HUES6 (cell line): ENCODE measurements around the gene ZNF716.

ENCODE experiments used
- H3K27ac ChIP-seq: 2 replicates; pipeline ENCODE4 v1.7.0; 2013; ENCODE audit warnings: low read depth, mild to moderate bottlenecking, low read length, inconsistent platforms
- H3K27me3 ChIP-seq: 2 replicates; pipeline ENCODE4 v1.6.1; 2013; ENCODE audit warnings: low read length; ENCODE audit not compliant: control insufficient read depth, insufficient read depth
- H3K36me3 ChIP-seq: 2 replicates; pipeline ENCODE4 v1.6.1; 2013; ENCODE audit warnings: low read length; ENCODE audit not compliant: control insufficient read depth, insufficient read depth
- H3K4me1 ChIP-seq: 2 replicates; pipeline ENCODE4 v1.6.1; 2013; ENCODE audit warnings: low read length; ENCODE audit not compliant: control insufficient read depth, insufficient read depth
- H3K4me3 ChIP-seq: 2 replicates; pipeline ENCODE4 v1.5.1; 2013; ENCODE audit warnings: low read depth, low read length
- H3K9ac ChIP-seq: one replicate; pipeline ENCODE4 v1.6.1; 2013; ENCODE audit warnings: mild to moderate bottlenecking, low read length
- H3K9me3 ChIP-seq: 2 replicates; pipeline ENCODE4 v1.6.1; 2013; ENCODE audit warnings: low read depth, low read length; ENCODE audit not compliant: control insufficient read depth, insufficient read depth

The ZNF716 gene

GRCh38 chr7:57414415-57414814 lies 35.6 kb upstream of the ZNF716 start:
- Histone ChIP-seq H3K9ac (no peak overlapping the region), H3K36me3 (no peaks in the 10 kb centered on the region), H3K27ac (no peak overlapping the region), H3K4me1 (no peaks in the 10 kb centered on the region), H3K27me3 (no peaks in the 10 kb centered on the region), H3K4me3 (no peak overlapping the region), H3K9me3 (peaks cover 61% of the 10 kb centered on the region)

GRCh38 chr7:57414852-57415251 lies 35.1 kb upstream of the ZNF716 start:
- Histone ChIP-seq H3K36me3 (no peaks in the 10 kb centered on the region), H3K4me1 (no peaks in the 10 kb centered on the region), H3K27me3 (no peaks in the 10 kb centered on the region), H3K9ac (no peak overlapping the region), H3K9me3 (peaks cover 62% of the 10 kb centered on the region; the same call in 1 of the 2 replicates), H3K4me3 (no peak overlapping the region), H3K27ac (no peak overlapping the region)

- no peaks in the 10 kb centered on the region for H3K27me3 ChIP-seq
- H3K9me3 ChIP-seq = peaks cover 66% of the 10 kb centered on the region; the same call in 1 of the 2 replicates
- H3K36me3 ChIP-seq = no peaks in the 10 kb centered on the region
- no peak overlapping the region for H3K27ac ChIP-seq
- H3K9ac ChIP-seq = no peak overlapping the region
- no peak overlapping the region for H3K4me3 ChIP-seq
- H3K4me1 ChIP-seq = no peaks in the 10 kb centered on the region
Measured at GRCh38 chr7:57415326-57415725, 34.7 kb upstream of the ZNF716 start.

- H3K27ac ChIP-seq = no peak overlapping the region
- H3K4me3 ChIP-seq = no peak overlapping the region
- H3K36me3 ChIP-seq = no peaks in the 10 kb centered on the region
- no peak overlapping the region for H3K9ac ChIP-seq
- H3K4me1 ChIP-seq = no peaks in the 10 kb centered on the region
- H3K27me3 ChIP-seq = no peaks in the 10 kb centered on the region
- peaks cover 63% of the 10 kb centered on the region; the same call in 1 of the 2 replicates for H3K9me3 ChIP-seq
Measured at GRCh38 chr7:57415730-57416129, 34.2 kb upstream of the ZNF716 start.

- Histone ChIP-seq H3K9ac (no peak overlapping the region), H3K4me3 (no peak overlapping the region), H3K36me3 (no peaks in the 10 kb centered on the region), H3K27me3 (no peaks in the 10 kb centered on the region), H3K9me3 (peaks cover 63% of the 10 kb centered on the region; the same call in 1 of the 2 replicates), H3K4me1 (no peaks in the 10 kb centered on the region), H3K27ac (no peak overlapping the region)
Measured at GRCh38 chr7:57416601-57417358, 33.2 kb upstream of the ZNF716 start.

GRCh38 chr7:57417736-57418135 lies 32.2 kb upstream of the ZNF716 start:
- H3K27ac ChIP-seq = no peak overlapping the region
- H3K4me3 ChIP-seq = no peak overlapping the region
- peaks cover 62% of the 10 kb centered on the region for H3K9me3 ChIP-seq
- H3K9ac ChIP-seq = no peak overlapping the region
- H3K36me3 ChIP-seq = no peaks in the 10 kb centered on the region
- H3K4me1 ChIP-seq = no peaks in the 10 kb centered on the region
- H3K27me3 ChIP-seq = no peaks in the 10 kb centered on the region

- no peak overlapping the region for H3K9ac ChIP-seq
- H3K27me3 ChIP-seq = no peaks in the 10 kb centered on the region
- no peak overlapping the region for H3K4me3 ChIP-seq
- H3K36me3 ChIP-seq = no peaks in the 10 kb centered on the region
- H3K27ac ChIP-seq = no peak overlapping the region
- H3K9me3 ChIP-seq = peaks cover 64% of the 10 kb centered on the region
- no peaks in the 10 kb centered on the region for H3K4me1 ChIP-seq
Measured at GRCh38 chr7:57423768-57424167, 26.2 kb upstream of the ZNF716 start.

- Histone ChIP-seq H3K36me3 (no peaks in the 10 kb centered on the region), H3K27me3 (no peaks in the 10 kb centered on the region), H3K4me3 (no peak overlapping the region), H3K9me3 (peaks cover 66% of the 10 kb centered on the region), H3K27ac (no peak overlapping the region), H3K9ac (no peak overlapping the region), H3K4me1 (no peaks in the 10 kb centered on the region)
Measured at GRCh38 chr7:57424515-57425238, 25.3 kb upstream of the ZNF716 start.

GRCh38 chr7:57425239-57425944 lies 24.6 kb upstream of the ZNF716 start:
- Histone ChIP-seq H3K4me3 (no peak overlapping the region), H3K27ac (no peak overlapping the region), H3K36me3 (no peaks in the 10 kb centered on the region), H3K4me1 (no peaks in the 10 kb centered on the region), H3K27me3 (no peaks in the 10 kb centered on the region), H3K9me3 (peaks cover 67% of the 10 kb centered on the region), H3K9ac (no peak overlapping the region)

- no peaks in the 10 kb centered on the region for H3K27me3 ChIP-seq
- no peaks in the 10 kb centered on the region for H3K36me3 ChIP-seq
- H3K27ac ChIP-seq = no peak overlapping the region
- H3K9ac ChIP-seq = no peak overlapping the region
- H3K9me3 ChIP-seq = peaks cover 71% of the 10 kb centered on the region
- H3K4me1 ChIP-seq = no peaks in the 10 kb centered on the region
- no peak overlapping the region for H3K4me3 ChIP-seq
Measured at GRCh38 chr7:57425969-57426628, 23.9 kb upstream of the ZNF716 start.
